ENCODE data around the gene PLCG2. TPM values are rescaled to one million over a fixed set of nuclear protein-coding genes. Genes with fewer than 3 reads are reported as not detected.

The PLCG2 gene
- total RNA-seq, 1 experiment from 2014 or later, result 6.0 TPM

DNA sequence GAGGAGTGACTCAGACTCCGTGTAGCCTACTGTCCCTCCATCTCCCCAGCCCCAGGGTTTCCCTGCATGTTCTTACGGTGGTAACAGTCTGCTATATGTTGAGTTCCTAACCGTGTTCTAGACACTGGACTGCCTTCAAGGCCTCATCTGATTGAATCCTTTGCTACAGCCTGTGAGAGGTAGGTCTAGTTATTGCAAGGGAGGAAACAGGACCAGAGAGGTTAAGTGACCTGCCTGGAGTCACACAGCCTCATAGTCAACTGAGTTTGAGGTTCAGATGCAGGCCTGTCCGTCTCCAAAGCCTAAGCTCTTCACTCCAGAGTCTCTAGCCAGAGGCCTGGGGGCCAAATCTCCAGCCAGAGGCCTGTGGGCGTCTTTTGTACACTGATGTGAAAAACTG lies 134.1 kb downstream of the PLCG2 start:
- Histone ChIP-seq H2BK5ac (ENCODE audit: insufficient read length, low read length) (no peak overlapping the region), H3K4me1 (ENCODE audit: insufficient read depth, low read length) (no peaks in the 10 kb centered on the region), H4K20me1 (ENCODE audit: control insufficient read depth, insufficient read depth, insufficient read length) (no peaks in the 10 kb centered on the region), H3K9ac (ENCODE audit: extremely low read depth, insufficient read length, low read length) (no peak overlapping the region), H4K5ac (ENCODE audit: insufficient read length, low read depth, low read length) (no peak overlapping the region), H3K18ac (ENCODE audit: insufficient read length, low read depth, low read length) (no peak overlapping the region), H2BK20ac (ENCODE audit: low read depth, low read length, poor library complexity, severe bottlenecking) (no peak overlapping the region), H2BK120ac (ENCODE audit: low read depth, low read length, poor library complexity, severe bottlenecking) (no peak overlapping the region), H3K9me3 (ENCODE audit: control insufficient read depth, low read depth, low read length) (no peaks in the 10 kb centered on the region), H3K27me3 (ENCODE audit: insufficient read depth, low read length) (no peaks in the 10 kb centered on the region), H2BK15ac (ENCODE audit: low read depth, low read length) (no peak overlapping the region), H3K4me2 (ENCODE audit: insufficient read depth, insufficient read length, low read length) (no peak overlapping the region), H3K27ac (ENCODE audit: insufficient read length, low read depth, low read length) (no peak overlapping the region), H3T11ph (ENCODE audit: low read length) (no peak overlapping the region), H3K14ac (ENCODE audit: insufficient read depth, low read length) (no peak overlapping the region), H3K23me2 (ENCODE audit: insufficient read length, low read depth, low read length, poor library complexity, severe bottlenecking) (no peaks in the 10 kb centered on the region), H3K79me2 (ENCODE audit: insufficient read depth, low read length) (no peaks in the 10 kb centered on the region), H2BK12ac (ENCODE audit: insufficient read length, low read depth, low read length) (no peak overlapping the region), H4K8ac (replicated peaks; ENCODE audit: insufficient read length, low read depth, low read length) (no peak overlapping the region), H2AFZ (ENCODE audit: low read length) (no peak overlapping the region), H3K23ac (ENCODE audit: insufficient read length, low read depth, low read length) (no peak overlapping the region), H3K4ac (ENCODE audit: low read depth, low read length) (no peak overlapping the region), H3K79me1 (ENCODE audit: insufficient read depth, low read depth, low read length, poor library complexity, severe bottlenecking) (no peaks in the 10 kb centered on the region), H3K56ac (ENCODE audit: insufficient read length, low read depth, low read length) (no peak overlapping the region), H4K91ac (ENCODE audit: insufficient read length, low read depth, low read length) (no peak overlapping the region), H2AK5ac (ENCODE audit: insufficient read length, low read length) (no peak overlapping the region)
- Mint-ChIP-seq H3K36me3 (ENCODE audit: insufficient read depth in 1 of 3, low read depth in 3 of 3) (no peaks in the 10 kb centered on the region), H3K4me3 (no peak overlapping the region), H3K4me1 (peaks cover 3 to 6% of the 10 kb centered on the region in 2 experiments; a peak in 3 of 4 replicates), H3K9me3 (no peaks in the 10 kb centered on the region), H3K27ac (0 out of 7 replicates have a peak overlapping the region, but pooled peaks of 1 of the 3 experiments have one; percentile 23), H3K27me3 (ENCODE audit: low read depth) (no peaks in the 10 kb centered on the region)
- TF ChIP-seq, protein P1, sequence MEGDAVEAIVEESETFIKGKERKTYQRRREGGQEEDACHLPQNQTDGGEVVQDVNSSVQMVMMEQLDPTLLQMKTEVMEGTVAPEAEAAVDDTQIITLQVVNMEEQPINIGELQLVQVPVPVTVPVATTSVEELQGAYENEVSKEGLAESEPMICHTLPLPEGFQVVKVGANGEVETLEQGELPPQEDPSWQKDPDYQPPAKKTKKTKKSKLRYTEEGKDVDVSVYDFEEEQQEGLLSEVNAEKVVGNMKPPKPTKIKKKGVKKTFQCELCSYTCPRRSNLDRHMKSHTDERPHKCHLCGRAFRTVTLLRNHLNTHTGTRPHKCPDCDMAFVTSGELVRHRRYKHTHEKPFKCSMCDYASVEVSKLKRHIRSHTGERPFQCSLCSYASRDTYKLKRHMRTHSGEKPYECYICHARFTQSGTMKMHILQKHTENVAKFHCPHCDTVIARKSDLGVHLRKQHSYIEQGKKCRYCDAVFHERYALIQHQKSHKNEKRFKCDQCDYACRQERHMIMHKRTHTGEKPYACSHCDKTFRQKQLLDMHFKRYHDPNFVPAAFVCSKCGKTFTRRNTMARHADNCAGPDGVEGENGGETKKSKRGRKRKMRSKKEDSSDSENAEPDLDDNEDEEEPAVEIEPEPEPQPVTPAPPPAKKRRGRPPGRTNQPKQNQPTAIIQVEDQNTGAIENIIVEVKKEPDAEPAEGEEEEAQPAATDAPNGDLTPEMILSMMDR (conservative IDR thresholded peaks at IDR 0.05), result no peak
- no CpG with 5 or more reads among the region's 5 CpGs for WGBS (ENCODE audit: extremely low coverage, insufficient read length, low lambda C conversion rate)
- no peak for DNase-seq
